HG03575 (cell line): ENCODE measurements around the gene NUP214.
"Not testable (repeated sequence)": the region's sequence is repeated elsewhere in the genome, so short reads cannot be mapped to it uniquely, and the experiment has no call there.

Experiments used
- ATAC-seq: cut with Tn5 transposase; IDR thresholded peaks from one replicate; pipeline ENCODE4 v1.9.1; 2021; ENCODE audit not compliant: unreplicated experiment, insufficient number of reproducible peaks, low FRiP score; ENCODE audit errors: extremely low read depth

The NUP214 gene

GRCh38 chr9:131181091-131181681 lies 55.8 kb downstream of the NUP214 start:
- ATAC-seq: no peak

GRCh38 chr9:131185924-131186323 lies 60.5 kb downstream of the NUP214 start:
- no peak for ATAC-seq

- ATAC-seq: no peak
These were observed 61.2 kb downstream of the NUP214 start for GRCh38 chr9:131186622-131187021.

- no peak for ATAC-seq
These were observed 62.6 kb downstream of the NUP214 start for GRCh38 chr9:131187957-131188356.

GRCh38 chr9:131188976-131189375 lies 63.6 kb downstream of the NUP214 start:
- no peak for ATAC-seq

- ATAC-seq: no peak
These were observed 64.8 kb downstream of the NUP214 start for GRCh38 chr9:131190191-131190590.

- ATAC-seq: not testable (repeated sequence)
These were observed 65.6 kb downstream of the NUP214 start for GRCh38 chr9:131191032-131191431.

GRCh38 chr9:131191857-131192256 lies 66.5 kb downstream of the NUP214 start:
- no peak for ATAC-seq

GRCh38 chr9:131193051-131193450 lies 67.7 kb downstream of the NUP214 start:
- ATAC-seq: no peak

GRCh38 chr9:131194762-131195161 lies 69.4 kb downstream of the NUP214 start:
- ATAC-seq: no peak

- no peak for ATAC-seq
These were observed 72.0 kb downstream of the NUP214 start for GRCh38 chr9:131197160-131197911.

- ATAC-seq: no peak
These were observed 72.8 kb downstream of the NUP214 start for GRCh38 chr9:131198041-131198715.

GRCh38 chr9:131201856-131202255 lies 76.5 kb downstream of the NUP214 start:
- ATAC-seq: no peak

GRCh38 chr9:131203431-131204218 lies 78.2 kb downstream of the NUP214 start:
- no peak for ATAC-seq

- no peak for ATAC-seq
These were observed 78.9 kb downstream of the NUP214 start for GRCh38 chr9:131204285-131204684.

GRCh38 chr9:131206495-131206894 lies 81.1 kb downstream of the NUP214 start:
- no peak for ATAC-seq

GRCh38 chr9:131211920-131212319 lies 86.5 kb downstream of the NUP214 start:
- ATAC-seq: not testable (repeated sequence)

- no peak for ATAC-seq
These were observed 89.0 kb downstream of the NUP214 start for GRCh38 chr9:131214286-131214856.

GRCh38 chr9:131214876-131215275 lies 89.5 kb downstream of the NUP214 start:
- no peak for ATAC-seq
